Measurements from ENCODE around the gene TMEM94. TPM values are rescaled to one million over a fixed set of nuclear protein-coding genes. Genes with fewer than 3 reads are reported as not detected.
A peak's percentile ranks its signal among the peaks of the same experiment; 100 is the strongest.
"Not testable (repeated sequence)": the region's sequence is repeated elsewhere in the genome, so short reads cannot be mapped to it uniquely, and the experiment has no call there.

Gene TMEM94
- total RNA-seq, 1 experiment from 2014 or later: 37.3 TPM

DNA sequence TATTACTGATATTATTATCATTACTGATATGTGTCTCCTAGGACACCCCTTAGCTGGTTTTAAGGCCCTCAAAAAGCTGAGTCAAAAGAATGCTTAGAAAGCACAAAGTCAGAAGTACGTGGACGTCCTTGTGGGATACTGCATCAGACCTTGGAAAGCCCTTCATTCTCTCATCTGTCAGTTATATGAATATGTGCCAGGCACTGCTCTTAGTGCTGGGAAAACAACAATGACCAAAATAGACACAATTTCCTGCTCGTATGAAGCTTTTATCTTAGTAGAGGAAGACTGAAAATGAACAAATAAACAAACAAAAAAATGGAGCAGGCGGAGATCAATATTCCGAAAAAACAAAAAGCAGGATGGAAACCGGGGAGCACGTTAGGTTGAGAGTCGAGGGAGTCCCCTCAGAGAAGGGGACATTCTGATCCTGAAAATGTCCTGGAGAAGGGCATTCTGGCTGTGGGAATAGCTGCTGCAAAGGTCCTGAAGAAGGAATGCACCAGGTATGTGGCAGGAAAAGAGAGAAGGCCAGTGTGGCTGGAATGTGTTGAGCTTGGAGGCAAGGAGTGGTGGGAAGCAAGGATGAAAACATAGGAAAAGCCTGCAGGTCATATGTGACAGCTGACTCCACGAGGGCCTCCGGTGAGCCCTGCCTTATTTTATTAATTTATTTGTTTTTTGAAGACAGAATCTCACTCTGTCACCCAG, 15.5 kb upstream of the TMEM94 start:
- in situ Hi-C loops (cut with HindIII; ENCODE audit: low pct_unique_long_range_greater_than_20kb, low sequenced_read_pairs): no loop called here
- DNase-seq (ENCODE audit: low read depth, low spot score): no peak

DNA sequence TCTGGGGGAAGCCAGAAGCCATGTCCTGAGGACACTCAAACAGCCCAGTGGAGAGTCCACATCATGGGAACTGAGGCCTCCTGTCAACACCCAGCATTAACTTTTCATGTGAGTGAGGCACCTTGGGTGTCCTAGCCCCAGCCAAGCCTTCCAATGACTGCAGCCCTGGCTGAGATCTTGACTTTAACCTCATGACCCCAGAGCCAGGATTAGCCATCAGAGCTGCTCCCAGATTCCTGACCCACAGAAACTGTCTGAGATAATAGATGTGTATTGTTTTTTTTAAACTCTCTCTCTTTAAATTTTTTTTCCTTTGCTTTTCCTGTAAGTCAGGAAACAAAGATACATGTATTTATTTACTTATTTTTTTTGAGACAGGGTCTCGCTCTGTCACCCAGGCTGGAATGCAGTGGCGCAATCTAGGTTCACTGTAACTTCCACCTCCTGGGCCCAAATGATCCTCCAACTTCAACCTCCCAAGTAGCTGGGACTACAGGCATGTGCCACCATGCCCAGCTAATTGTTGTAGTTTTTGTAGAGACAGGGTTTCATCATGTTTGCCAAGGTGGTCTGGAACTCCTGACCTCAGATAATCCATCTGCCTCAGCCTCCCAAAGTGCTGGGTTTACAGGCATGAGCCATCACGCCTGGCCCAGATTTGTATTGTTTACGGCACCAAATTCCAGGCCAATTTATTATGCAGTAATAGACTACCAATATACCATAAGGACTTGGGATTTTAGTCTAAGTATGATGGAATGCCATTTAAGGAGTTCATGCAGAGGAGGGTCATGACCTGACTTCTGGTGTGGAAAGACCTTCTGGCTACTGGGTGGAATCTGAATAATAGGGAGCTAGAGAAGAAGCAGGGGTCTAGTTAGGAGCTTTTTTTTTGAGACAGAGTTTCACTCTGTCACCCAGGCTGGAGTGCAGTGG, 14.0 kb upstream of the TMEM94 start:
- in situ Hi-C loops (cut with HindIII; ENCODE audit: low pct_unique_long_range_greater_than_20kb, low sequenced_read_pairs): no loop called here
- DNase-seq (ENCODE audit: low read depth, low spot score): no peak

GRCh38 chr17:75445296-75445695, 11.1 kb upstream of the TMEM94 start:
- in situ Hi-C loops (cut with HindIII; ENCODE audit: low pct_unique_long_range_greater_than_20kb, low sequenced_read_pairs): no loop called here
- no peak for DNase-seq (ENCODE audit: low read depth, low spot score)

- in situ Hi-C loops (cut with HindIII; ENCODE audit: low pct_unique_long_range_greater_than_20kb, low sequenced_read_pairs): not testable (repeated sequence)
These were observed 10.5 kb upstream of the TMEM94 start for GRCh38 chr17:75445896-75446295.

DNA sequence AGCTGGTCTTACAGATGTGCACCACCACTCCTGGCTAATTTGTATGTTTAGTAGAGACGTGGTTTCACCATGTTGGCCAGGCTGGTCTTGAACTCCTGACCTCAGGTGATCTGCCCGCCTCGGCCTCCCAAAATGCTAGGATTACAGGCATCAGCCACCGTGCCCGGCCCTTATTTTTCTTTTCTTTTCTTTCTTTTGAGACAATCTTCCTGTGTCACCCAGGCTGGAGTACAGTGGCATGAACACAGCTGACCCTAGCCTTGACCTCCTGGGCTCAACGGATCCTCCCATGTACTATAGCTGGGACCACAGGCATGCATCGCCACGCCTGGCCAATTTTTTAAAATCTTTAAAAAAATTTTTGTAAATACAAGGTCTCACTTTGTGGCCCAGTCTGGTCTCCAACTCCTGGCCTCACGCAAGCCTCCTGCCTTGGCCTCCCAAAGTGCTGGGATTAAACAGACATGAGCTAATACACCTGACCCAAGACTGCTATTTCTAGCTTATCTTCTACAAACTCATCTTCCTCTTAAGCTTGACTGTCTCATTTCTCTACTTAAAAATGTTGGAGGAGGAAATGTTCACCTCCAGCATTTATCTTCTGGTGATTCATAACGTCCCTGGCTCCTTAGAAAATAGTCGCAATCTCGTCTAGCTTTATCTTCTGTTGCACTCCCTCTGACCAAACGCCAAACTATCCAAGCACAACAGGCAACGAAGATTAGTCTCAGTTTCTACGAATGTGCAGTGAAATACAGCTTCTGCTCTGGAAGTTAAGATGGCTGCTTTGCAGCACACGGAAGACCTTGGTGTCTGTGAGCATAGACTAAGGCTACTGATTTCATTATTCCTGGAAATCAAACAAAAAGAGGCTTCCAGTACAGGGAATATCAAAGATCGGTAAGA, 8.2 kb upstream of the TMEM94 start:
- DNase-seq (ENCODE audit: low read depth, low spot score): no peak
- in situ Hi-C loops (cut with HindIII; ENCODE audit: low pct_unique_long_range_greater_than_20kb, low sequenced_read_pairs): no loop called here

More at GRCh38 chr17:75445896-75446295, 10.5 kb upstream of the TMEM94 start:
- DNase-seq (ENCODE audit: low read depth, low spot score): not testable (repeated sequence)

GRCh38 chr17:75450270-75450669, 6.2 kb upstream of the TMEM94 start:
- in situ Hi-C loops (cut with HindIII; ENCODE audit: low pct_unique_long_range_greater_than_20kb, low sequenced_read_pairs): no loop called here
- no peak for DNase-seq (ENCODE audit: low read depth, low spot score)

DNA sequence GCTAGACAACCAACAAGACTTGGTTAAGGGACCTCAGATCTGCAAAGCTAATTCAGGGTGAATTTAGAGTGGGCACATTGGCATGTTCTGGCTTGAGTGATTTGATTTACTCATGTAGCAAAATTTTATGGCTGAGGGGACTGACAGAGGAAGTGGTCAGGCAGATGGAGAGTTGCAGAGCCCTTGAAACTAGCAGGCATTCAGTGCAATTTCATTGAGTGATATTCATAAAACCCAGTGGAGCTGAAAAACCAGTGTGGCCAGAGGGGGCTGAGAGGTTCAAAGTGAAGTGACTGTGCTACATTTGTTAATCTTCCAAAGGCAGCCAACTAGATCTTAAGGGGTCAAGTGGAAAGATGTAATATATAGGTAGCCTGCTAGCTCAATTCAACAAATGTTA, 2.2 kb upstream of the TMEM94 start:
- DNase-seq (ENCODE audit: low read depth, low spot score): no peak
- in situ Hi-C loops (cut with HindIII; ENCODE audit: low pct_unique_long_range_greater_than_20kb, low sequenced_read_pairs): no loop called here

DNA sequence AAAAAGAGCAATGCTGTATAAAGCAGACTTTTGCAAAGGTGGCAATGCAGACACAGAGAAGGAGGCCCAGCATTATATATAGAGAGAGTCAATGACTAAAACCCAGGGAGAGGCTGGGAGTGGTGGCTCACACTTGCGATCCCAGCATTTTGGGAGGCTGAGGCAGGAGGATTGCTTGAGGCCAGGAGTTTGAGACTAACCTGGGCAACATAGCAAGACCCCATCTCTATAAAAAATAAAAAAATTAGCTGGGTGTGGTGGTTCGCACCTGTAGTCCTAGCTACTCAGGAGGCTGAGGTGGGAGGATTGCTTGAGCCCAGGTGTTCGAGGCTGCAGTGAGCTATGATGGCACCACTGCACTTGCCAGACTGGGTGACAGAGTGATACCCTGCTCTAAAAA, 1.8 kb upstream of the TMEM94 start:
- DNase-seq (ENCODE audit: low read depth, low spot score); in situ Hi-C loops (cut with HindIII; ENCODE audit: low pct_unique_long_range_greater_than_20kb, low sequenced_read_pairs): not testable (repeated sequence)

- in situ Hi-C loops (cut with HindIII; ENCODE audit: low pct_unique_long_range_greater_than_20kb, low sequenced_read_pairs): no loop called here
- DNase-seq (ENCODE audit: low read depth, low spot score): no peak
These were observed 407 bp upstream of the TMEM94 start for GRCh38 chr17:75456039-75456416.

DNA sequence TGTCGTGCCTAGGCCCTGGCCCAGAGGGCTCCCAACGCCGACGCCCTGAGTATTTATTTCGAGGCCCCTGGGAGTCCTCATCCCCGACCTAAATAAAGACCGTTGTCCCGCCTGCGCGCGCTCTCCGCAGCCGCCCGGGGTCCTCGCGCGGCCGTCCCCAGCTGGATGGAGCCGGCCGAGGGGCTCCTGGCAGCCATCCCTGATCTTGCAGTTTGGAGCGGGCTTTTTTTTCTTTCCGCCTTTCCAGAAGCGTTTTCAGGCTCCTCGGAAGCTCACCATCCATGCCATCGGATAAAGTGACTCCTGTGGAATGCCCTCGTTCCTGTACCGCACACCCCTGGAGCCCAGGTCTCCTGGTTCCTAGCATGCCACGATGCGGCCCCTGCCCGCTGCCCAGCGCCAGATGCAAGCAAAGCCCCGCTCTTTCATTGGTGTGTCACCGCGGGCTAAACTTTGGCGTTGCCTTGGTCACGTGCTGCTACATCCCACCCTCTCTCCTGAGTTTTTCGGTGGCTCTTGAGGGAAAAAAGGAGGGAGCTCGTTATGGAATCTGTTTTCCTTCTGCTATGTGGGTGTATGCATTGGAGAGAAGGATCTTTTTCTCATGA, 716 bp downstream of the TMEM94 start:
- DNase-seq (ENCODE audit: low read depth, low spot score): peak; percentile 36

GRCh38 chr17:75459246-75459589, 2.8 kb downstream of the TMEM94 start:
- in situ Hi-C loops (cut with HindIII; ENCODE audit: low pct_unique_long_range_greater_than_20kb, low sequenced_read_pairs): no loop called here

More for the DNA sequence above, 716 bp downstream of the TMEM94 start:
- in situ Hi-C loops (cut with HindIII; ENCODE audit: low pct_unique_long_range_greater_than_20kb, low sequenced_read_pairs): no loop called here

DNA sequence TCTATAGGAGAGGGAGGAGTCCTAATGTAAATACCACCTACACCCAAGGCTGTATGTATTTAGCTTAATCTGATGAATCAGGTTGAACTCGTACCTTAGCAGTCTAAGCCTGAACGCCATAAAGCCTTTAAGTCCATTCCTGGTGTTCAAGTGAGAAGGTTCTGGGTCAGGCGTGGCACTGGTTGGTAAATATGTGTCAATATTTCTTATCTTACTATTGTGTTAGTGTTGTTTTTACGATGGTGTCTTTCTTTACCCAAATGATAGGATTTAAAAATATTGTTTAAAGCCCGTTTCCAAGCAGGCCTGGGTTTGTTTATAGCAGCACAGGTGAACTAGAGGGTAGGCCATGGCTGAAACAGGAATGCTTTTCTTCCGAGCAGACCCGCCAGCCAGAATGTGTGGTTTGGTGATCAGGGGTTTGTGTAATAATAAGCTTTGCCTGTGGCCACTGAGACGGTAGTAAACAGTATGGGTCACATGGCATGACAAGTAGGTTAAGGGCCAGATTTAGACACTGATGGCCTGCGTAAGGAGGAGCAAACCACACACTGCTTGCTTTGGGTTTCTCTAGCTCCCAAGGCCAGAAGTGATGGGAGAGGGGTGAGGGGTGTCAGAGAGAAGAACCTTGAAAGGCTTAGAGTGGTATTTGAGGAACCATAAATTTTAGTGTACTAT, 3.3 kb downstream of the TMEM94 start:
- peak; percentile 79 for DNase-seq (ENCODE audit: low read depth, low spot score)
- in situ Hi-C loops (cut with HindIII; ENCODE audit: low pct_unique_long_range_greater_than_20kb, low sequenced_read_pairs): no loop called here

More at GRCh38 chr17:75459246-75459589, 2.8 kb downstream of the TMEM94 start:
- no peak for DNase-seq (ENCODE audit: low read depth, low spot score)

DNA sequence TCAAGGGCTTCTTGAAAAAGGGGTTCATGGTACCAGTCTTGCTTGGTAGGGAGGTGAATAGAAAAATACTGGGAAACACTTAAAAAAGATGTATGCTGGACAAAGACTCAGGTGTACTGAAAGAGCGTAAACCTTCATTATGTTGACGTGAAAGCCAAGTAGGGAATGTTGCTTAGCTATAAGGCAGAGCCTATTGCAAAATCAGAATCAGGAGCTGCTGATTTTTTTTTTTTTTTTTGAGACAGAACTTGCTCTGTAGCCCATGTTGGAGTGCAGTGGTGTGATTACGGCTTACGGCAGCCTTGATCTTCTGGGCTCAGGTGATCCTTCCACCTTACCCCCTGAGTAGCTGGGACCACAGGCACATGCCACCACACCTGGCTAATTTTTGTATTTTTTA, 3.9 kb downstream of the TMEM94 start:
- in situ Hi-C loops (cut with HindIII; ENCODE audit: low pct_unique_long_range_greater_than_20kb, low sequenced_read_pairs): no loop called here
- no peak for DNase-seq (ENCODE audit: low read depth, low spot score)

DNA sequence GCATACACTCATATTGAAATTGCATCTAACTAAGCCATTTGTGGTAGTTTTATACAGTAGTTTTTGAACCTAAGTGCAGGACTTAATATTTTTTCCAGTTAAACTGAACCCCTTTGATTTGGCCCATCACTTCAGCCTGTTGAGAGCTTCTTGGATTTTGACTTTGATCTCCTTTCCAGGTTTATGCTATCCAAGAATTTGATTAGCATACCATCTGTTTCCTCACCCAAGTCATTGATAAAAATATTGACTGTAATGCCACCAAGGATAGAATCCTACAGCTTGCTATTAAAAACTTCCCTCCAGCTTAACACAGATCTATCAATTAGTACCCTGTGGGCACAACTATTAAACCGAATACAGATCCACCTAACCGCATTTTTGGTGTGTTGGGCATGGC, 7.2 kb downstream of the TMEM94 start:
- no peak for DNase-seq (ENCODE audit: low read depth, low spot score)
- in situ Hi-C loops (cut with HindIII; ENCODE audit: low pct_unique_long_range_greater_than_20kb, low sequenced_read_pairs): no loop called here

DNA sequence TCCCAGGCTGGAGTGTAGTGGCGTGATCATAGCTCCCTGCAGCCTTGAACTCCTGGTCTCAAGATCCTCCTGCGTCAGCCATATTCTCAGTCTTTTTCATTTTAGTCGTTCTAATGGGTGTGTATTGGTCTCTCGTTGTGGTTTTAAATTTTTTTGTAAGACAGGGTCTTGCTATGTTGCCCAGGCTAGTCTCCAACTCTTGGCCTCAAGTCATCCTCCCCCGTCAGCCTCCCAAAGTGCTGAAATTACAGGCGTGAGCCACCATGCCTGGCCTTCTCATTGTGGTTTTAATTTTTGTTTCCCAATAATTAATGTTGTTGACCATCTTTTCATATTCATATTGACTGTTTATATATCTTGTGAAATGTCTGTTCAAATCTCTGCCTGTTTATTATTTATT, 8.6 kb downstream of the TMEM94 start:
- DNase-seq (ENCODE audit: low read depth, low spot score): no peak
- in situ Hi-C loops (cut with HindIII; ENCODE audit: low pct_unique_long_range_greater_than_20kb, low sequenced_read_pairs): no loop called here

GRCh38 chr17:75468291-75468754, 11.9 kb downstream of the TMEM94 start:
- in situ Hi-C loops (cut with HindIII; ENCODE audit: low pct_unique_long_range_greater_than_20kb, low sequenced_read_pairs): no loop called here
- no peak for DNase-seq (ENCODE audit: low read depth, low spot score)

DNA sequence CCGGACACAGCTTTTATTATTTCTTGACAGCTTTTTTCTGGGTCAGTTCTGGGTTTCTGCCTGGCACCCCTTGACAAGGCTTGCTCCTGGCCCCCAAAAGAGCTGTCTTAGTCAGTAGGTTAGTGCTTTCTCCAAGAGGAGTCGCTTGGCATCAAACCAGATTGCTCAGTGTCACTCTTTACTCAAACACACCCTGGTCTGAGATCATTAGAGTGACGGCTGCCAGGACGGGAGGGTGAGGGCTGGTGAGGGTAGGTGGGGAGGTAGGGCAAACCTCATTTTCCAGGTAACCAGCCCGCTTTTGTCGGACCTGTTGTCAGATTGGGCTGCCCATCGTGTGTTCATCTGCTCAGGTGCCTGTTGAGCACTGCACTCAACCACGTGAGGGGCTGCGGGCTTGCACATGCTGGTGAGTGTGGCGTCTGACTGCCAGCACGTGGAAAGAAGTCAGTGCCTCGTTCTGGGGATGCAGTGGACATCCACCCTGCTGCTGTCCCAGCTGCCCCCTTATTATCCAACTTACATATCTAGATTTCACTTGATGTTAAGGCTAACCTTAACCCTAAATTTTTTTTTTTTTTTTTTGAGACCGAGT, 12.4 kb downstream of the TMEM94 start:
- in situ Hi-C loops (cut with HindIII; ENCODE audit: low pct_unique_long_range_greater_than_20kb, low sequenced_read_pairs): no loop called here
- no peak for DNase-seq (ENCODE audit: low read depth, low spot score)
